Stimulated activated memory B cell treated with anti-CD40 and anti-IgM and Interleukin-4, amounts not matched to agents 10 μg/mL and 1 μg/mL and 100 μg/mL, for 72 hours (primary cell): ENCODE measurements around the gene CXCR1.
"Not testable (repeated sequence)": the region's sequence is repeated elsewhere in the genome, so short reads cannot be mapped to it uniquely, and the experiment has no call there.

Experiments used
- ATAC-seq: fragments of 150-1000 bp; cut with Tn5 transposase; 2 replicates; pipeline ENCODE4 v1.10.0; 2021
- H3K27ac Mint-ChIP-seq: one replicate; pipeline ENCODE4 v1.8.0; 2022; ENCODE audit warnings: mild to moderate bottlenecking, mixed read lengths
- H3K27me3 Mint-ChIP-seq: one replicate; pipeline ENCODE4 v1.8.0; 2022; ENCODE audit warnings: mixed read lengths
- H3K36me3 Mint-ChIP-seq: one replicate; pipeline ENCODE4 v1.8.0; 2022; ENCODE audit warnings: mixed read lengths
- H3K4me1 Mint-ChIP-seq: one replicate; pipeline ENCODE4 v1.8.0; 2022; ENCODE audit warnings: mixed read lengths
- H3K4me3 Mint-ChIP-seq: one replicate; pipeline ENCODE4 v1.8.0; 2022; ENCODE audit warnings: mild to moderate bottlenecking, moderate library complexity, mixed read lengths
- H3K9me3 Mint-ChIP-seq: one replicate; pipeline ENCODE4 v1.8.0; 2022; ENCODE audit warnings: mixed read lengths

The CXCR1 gene

GRCh38 chr2:218172845-218173244 is 6.1 kb upstream of the CXCR1 start:
- peaks cover 9% of the 10 kb centered on the region for H3K4me1 Mint-ChIP-seq
- no peak for ATAC-seq
- no peak overlapping the region for H3K4me3 Mint-ChIP-seq
- H3K9me3 Mint-ChIP-seq = no peaks in the 10 kb centered on the region
- H3K27me3 Mint-ChIP-seq = peaks cover 6% of the 10 kb centered on the region
- H3K27ac Mint-ChIP-seq = no peak overlapping the region
- H3K36me3 Mint-ChIP-seq = no peaks in the 10 kb centered on the region

- not testable (repeated sequence) for ATAC-seq, H3K27ac Mint-ChIP-seq, H3K27me3 Mint-ChIP-seq, H3K36me3 Mint-ChIP-seq, H3K4me3 Mint-ChIP-seq, H3K9me3 Mint-ChIP-seq
- H3K4me1 Mint-ChIP-seq = peaks cover 19% of the 10 kb centered on the region
These were observed 5.0 kb upstream of the CXCR1 start for GRCh38 chr2:218171744-218172143.

GRCh38 chr2:218169757-218170546 is 3.2 kb upstream of the CXCR1 start:
- Mint-ChIP-seq H3K4me3 (no peak overlapping the region), H3K27ac (no peak overlapping the region), H3K4me1 (peaks cover 22% of the 10 kb centered on the region), H3K36me3 (no peaks in the 10 kb centered on the region), H3K9me3 (no peaks in the 10 kb centered on the region), H3K27me3 (peaks cover 6% of the 10 kb centered on the region)
- ATAC-seq = no peak

GRCh38 chr2:218168635-218169462 is 2.1 kb upstream of the CXCR1 start:
- no peak for ATAC-seq
- Mint-ChIP-seq H3K27ac (no peak overlapping the region), H3K27me3 (peaks cover 14% of the 10 kb centered on the region), H3K9me3 (no peaks in the 10 kb centered on the region), H3K4me1 (peaks cover 22% of the 10 kb centered on the region), H3K36me3 (no peaks in the 10 kb centered on the region), H3K4me3 (no peak overlapping the region)

GRCh38 chr2:218168016-218168415 is 1.3 kb upstream of the CXCR1 start:
- Mint-ChIP-seq H3K27ac (no peak overlapping the region), H3K4me1 (peaks cover 22% of the 10 kb centered on the region), H3K9me3 (no peaks in the 10 kb centered on the region), H3K4me3 (no peak overlapping the region), H3K27me3 (peaks cover 14% of the 10 kb centered on the region), H3K36me3 (no peaks in the 10 kb centered on the region)
- ATAC-seq = no peak

GRCh38 chr2:218162814-218163213 is 3.9 kb downstream of the CXCR1 start:
- Mint-ChIP-seq H3K36me3 (no peaks in the 10 kb centered on the region), H3K4me1 (peaks cover 14% of the 10 kb centered on the region), H3K27ac (no peak overlapping the region), H3K4me3 (no peak overlapping the region), H3K9me3 (no peaks in the 10 kb centered on the region), H3K27me3 (peaks cover 37% of the 10 kb centered on the region)
- no peak for ATAC-seq

- no peak for ATAC-seq
- no peak overlapping the region for H3K4me3 Mint-ChIP-seq
These were observed 5.1 kb downstream of the CXCR1 start for GRCh38 chr2:218161644-218162043.

GRCh38 chr2:218155953-218156479 is 10.7 kb downstream of the CXCR1 start:
- Mint-ChIP-seq H3K4me3 (no peak overlapping the region), H3K9me3 (no peaks in the 10 kb centered on the region), H3K36me3 (no peaks in the 10 kb centered on the region), H3K27me3 (peaks cover 27% of the 10 kb centered on the region), H3K4me1 (no peaks in the 10 kb centered on the region), H3K27ac (no peak overlapping the region)
- no peak for ATAC-seq

More at GRCh38 chr2:218161644-218162043, 5.1 kb downstream of the CXCR1 start:
- peaks cover 3% of the 10 kb centered on the region for H3K4me1 Mint-ChIP-seq
- no peaks in the 10 kb centered on the region for H3K36me3 Mint-ChIP-seq
- no peaks in the 10 kb centered on the region for H3K9me3 Mint-ChIP-seq
- H3K27ac Mint-ChIP-seq = no peak overlapping the region
- peaks cover 37% of the 10 kb centered on the region for H3K27me3 Mint-ChIP-seq

- Mint-ChIP-seq H3K27me3 (peaks cover 16% of the 10 kb centered on the region), H3K4me3 (no peak overlapping the region), H3K4me1 (peaks cover 15% of the 10 kb centered on the region), H3K36me3 (no peaks in the 10 kb centered on the region), H3K27ac (no peak overlapping the region), H3K9me3 (no peaks in the 10 kb centered on the region)
- ATAC-seq = no peak
These were observed 14.0 kb downstream of the CXCR1 start for GRCh38 chr2:218152777-218153176.

GRCh38 chr2:218152172-218152571 is 14.6 kb downstream of the CXCR1 start:
- H3K4me1 Mint-ChIP-seq = peaks cover 15% of the 10 kb centered on the region
- peaks cover 16% of the 10 kb centered on the region for H3K27me3 Mint-ChIP-seq
- H3K9me3 Mint-ChIP-seq = no peaks in the 10 kb centered on the region
- no peak overlapping the region for H3K4me3 Mint-ChIP-seq
- no peaks in the 10 kb centered on the region for H3K36me3 Mint-ChIP-seq
- H3K27ac Mint-ChIP-seq = no peak overlapping the region
- ATAC-seq = no peak

- ATAC-seq = peak; percentile 83
- Mint-ChIP-seq H3K4me3 (no peak overlapping the region), H3K36me3 (no peaks in the 10 kb centered on the region), H3K27me3 (peaks cover 13% of the 10 kb centered on the region), H3K4me1 (peaks cover 15% of the 10 kb centered on the region), H3K27ac (no peak overlapping the region), H3K9me3 (peaks cover under 1% of the 10 kb centered on the region)
These were observed 16.8 kb downstream of the CXCR1 start for GRCh38 chr2:218149848-218150440.

GRCh38 chr2:218149098-218149497 is 17.7 kb downstream of the CXCR1 start:
- H3K36me3 Mint-ChIP-seq = no peaks in the 10 kb centered on the region
- peaks cover 2% of the 10 kb centered on the region for H3K9me3 Mint-ChIP-seq
- ATAC-seq = no peak
- no peak overlapping the region for H3K4me3 Mint-ChIP-seq
- H3K4me1 Mint-ChIP-seq = peaks cover 15% of the 10 kb centered on the region
- peaks cover 4% of the 10 kb centered on the region for H3K27me3 Mint-ChIP-seq
- H3K27ac Mint-ChIP-seq = no peak overlapping the region

GRCh38 chr2:218146056-218146455 is 20.7 kb downstream of the CXCR1 start:
- Mint-ChIP-seq H3K27me3 (no peaks in the 10 kb centered on the region), H3K27ac (no peak overlapping the region), H3K4me3 (no peak overlapping the region), H3K4me1 (peaks cover 15% of the 10 kb centered on the region), H3K9me3 (peaks cover 2% of the 10 kb centered on the region), H3K36me3 (no peaks in the 10 kb centered on the region)
- no peak for ATAC-seq

- no peaks in the 10 kb centered on the region for H3K36me3 Mint-ChIP-seq
These were observed 21.6 kb downstream of the CXCR1 start for GRCh38 chr2:218145124-218145523.

GRCh38 chr2:218138047-218138446 is 28.7 kb downstream of the CXCR1 start:
- H3K36me3 Mint-ChIP-seq = no peaks in the 10 kb centered on the region
- peaks cover 53% of the 10 kb centered on the region for H3K27me3 Mint-ChIP-seq
- no peak overlapping the region for H3K4me3 Mint-ChIP-seq
- no peaks in the 10 kb centered on the region for H3K9me3 Mint-ChIP-seq
- peaks cover 7% of the 10 kb centered on the region for H3K4me1 Mint-ChIP-seq
- H3K27ac Mint-ChIP-seq = no peak overlapping the region
- ATAC-seq = no peak

More at GRCh38 chr2:218145124-218145523, 21.6 kb downstream of the CXCR1 start:
- H3K4me1 Mint-ChIP-seq = peaks cover 12% of the 10 kb centered on the region
- ATAC-seq = no peak
- no peaks in the 10 kb centered on the region for H3K27me3 Mint-ChIP-seq
- no peak overlapping the region for H3K27ac Mint-ChIP-seq
- H3K9me3 Mint-ChIP-seq = peaks cover 2% of the 10 kb centered on the region
- H3K4me3 Mint-ChIP-seq = no peak overlapping the region
